ENCODE data around the gene STEAP1.
"Not testable (repeated sequence)": the region's sequence is repeated elsewhere in the genome, so short reads cannot be mapped to it uniquely, and the experiment has no call there.

The STEAP1 gene

DNA sequence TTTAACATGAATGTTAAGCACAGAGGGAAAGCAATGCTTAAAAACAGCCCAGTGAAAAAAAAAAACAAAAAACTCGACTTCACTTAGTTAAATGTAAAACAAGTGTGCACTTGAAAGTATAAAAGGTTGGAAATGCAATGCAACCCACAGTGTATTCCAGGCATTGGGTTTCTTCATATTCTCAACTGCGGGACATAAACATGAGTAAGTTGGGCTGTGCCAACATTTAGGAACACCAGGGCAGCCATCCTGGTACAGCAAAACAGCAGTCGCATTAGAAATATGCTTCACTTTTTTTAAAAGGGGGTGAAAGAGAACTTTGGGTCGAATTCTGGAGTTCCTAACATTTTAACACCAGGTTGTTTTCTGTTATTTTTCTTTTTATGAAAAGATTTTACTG, 937 bp downstream of the STEAP1 start:
- Histone ChIP-seq H3K36me3 (no peaks in the 10 kb centered on the region), H3K27ac (no peak overlapping the region), H3K27me3 (peaks cover 43% of the 10 kb centered on the region), H3K9me3 (no peaks in the 10 kb centered on the region), H3K4me3 (ENCODE audit: low read depth in 1 of 2, low read length in 1 of 2) (no peak overlapping the region), H3K4me1 (ENCODE audit: control insufficient read depth in 1 of 2, insufficient read depth in 1 of 2, low read depth in 1 of 2, low read length in 1 of 2) (peaks cover 5 to 8% of the 10 kb centered on the region in 2 experiments)
- TF ChIP-seq CTCF (IDR thresholded peaks at IDR 0.05), result no peak

GRCh38 chr7:90157331-90157730, 3.1 kb downstream of the STEAP1 start:
- not testable (repeated sequence) for H3K9me3 ChIP-seq; H3K4me3 ChIP-seq (ENCODE audit: low read depth in 1 of 2, low read length in 1 of 2); H3K27ac ChIP-seq; H3K36me3 ChIP-seq; H3K4me1 ChIP-seq (ENCODE audit: control insufficient read depth in 1 of 2, insufficient read depth in 1 of 2, low read depth in 1 of 2, low read length in 1 of 2)
- H3K27me3 ChIP-seq, result peaks cover 43% of the 10 kb centered on the region

DNA sequence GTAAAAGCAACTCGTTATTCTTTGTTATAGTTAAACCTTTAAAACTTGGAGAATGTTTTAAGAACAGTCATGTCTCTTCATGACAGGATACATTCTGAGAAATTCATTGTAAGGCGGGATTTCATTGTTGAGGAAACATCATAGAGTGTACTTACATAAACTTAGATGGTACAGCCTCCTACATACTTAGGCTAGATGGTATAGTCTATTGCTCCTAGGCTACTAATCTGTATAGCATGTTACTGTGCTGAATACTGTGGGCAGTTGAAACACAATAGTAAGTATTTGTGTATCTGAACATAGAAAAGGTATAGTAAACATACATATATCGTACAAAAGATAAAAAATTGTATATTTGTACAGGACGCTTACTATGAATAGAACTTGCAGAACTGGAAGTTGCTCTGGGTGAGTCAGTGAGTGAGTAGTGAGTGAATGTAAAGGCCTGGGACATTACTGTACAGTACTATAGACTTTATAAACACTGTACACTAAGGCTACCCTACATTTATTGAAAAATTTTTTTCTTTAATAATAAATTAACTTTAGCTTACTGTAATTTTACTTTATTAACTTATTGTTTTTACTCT, 3.6 kb downstream of the STEAP1 start:
- not testable (repeated sequence) for H3K9me3 ChIP-seq; H3K4me1 ChIP-seq (ENCODE audit: control insufficient read depth in 1 of 2, insufficient read depth in 1 of 2, low read depth in 1 of 2, low read length in 1 of 2); H3K27ac ChIP-seq; H3K4me3 ChIP-seq (ENCODE audit: low read depth in 1 of 2, low read length in 1 of 2); H3K36me3 ChIP-seq
- peaks cover 43% of the 10 kb centered on the region for H3K27me3 ChIP-seq

DNA sequence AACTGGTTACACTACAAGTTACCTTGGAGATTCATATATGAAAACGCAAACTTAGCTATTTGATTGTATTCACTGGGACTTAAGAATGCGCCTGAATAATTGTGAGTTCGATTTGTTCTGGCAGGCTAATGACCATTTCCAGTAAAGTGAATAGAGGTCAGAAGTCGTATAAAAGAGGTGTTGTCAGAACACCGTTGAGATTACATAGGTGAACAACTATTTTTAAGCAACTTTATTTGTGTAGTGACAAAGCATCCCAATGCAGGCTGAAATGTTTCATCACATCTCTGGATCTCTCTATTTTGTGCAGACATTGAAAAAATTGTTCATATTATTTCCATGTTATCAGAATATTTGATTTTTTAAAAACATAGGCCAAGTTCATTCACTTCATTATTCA, 9.3 kb downstream of the STEAP1 start:
- Histone ChIP-seq H3K9me3 (no peaks in the 10 kb centered on the region), H3K36me3 (no peaks in the 10 kb centered on the region), H3K27ac (no peak overlapping the region), H3K27me3 (peaks cover 18% of the 10 kb centered on the region), H3K4me1 (ENCODE audit: control insufficient read depth in 1 of 2, insufficient read depth in 1 of 2, low read depth in 1 of 2, low read length in 1 of 2) (no peaks in the 10 kb centered on the region), H3K4me3 (ENCODE audit: low read depth in 1 of 2, low read length in 1 of 2) (no peak overlapping the region)
- no peak for TF ChIP-seq CTCF (IDR thresholded peaks at IDR 0.05)

- no peaks in the 10 kb centered on the region for H3K9me3 ChIP-seq
- TF ChIP-seq CTCF (IDR thresholded peaks at IDR 0.05), result no peak
- H3K4me3 ChIP-seq (ENCODE audit: low read depth in 1 of 2, low read length in 1 of 2), result no peak overlapping the region
- H3K27me3 ChIP-seq, result peaks cover 18% of the 10 kb centered on the region
- no peaks in the 10 kb centered on the region for H3K4me1 ChIP-seq (ENCODE audit: control insufficient read depth in 1 of 2, insufficient read depth in 1 of 2, low read depth in 1 of 2, low read length in 1 of 2)
- no peak overlapping the region for H3K27ac ChIP-seq
- no peaks in the 10 kb centered on the region for H3K36me3 ChIP-seq
These were observed 11.5 kb downstream of the STEAP1 start for GRCh38 chr7:90165724-90166123.

DNA sequence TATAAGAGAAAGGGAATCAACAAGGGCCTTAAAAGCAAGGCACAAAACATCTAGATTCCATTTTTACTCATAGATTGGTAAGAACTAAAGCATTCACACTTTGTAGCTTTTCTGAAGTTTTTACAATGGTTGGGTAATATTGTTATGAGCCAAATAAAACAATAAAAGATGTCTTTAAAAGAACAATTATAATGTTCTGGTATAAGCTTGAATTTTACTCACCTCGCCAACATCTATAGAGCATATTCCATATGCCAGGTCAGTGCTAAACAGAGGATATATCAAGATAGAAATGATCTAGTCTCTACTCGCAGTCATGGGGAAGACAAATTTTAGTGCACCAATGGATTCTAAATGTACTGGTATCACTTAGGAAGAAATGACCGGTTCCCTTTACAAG, 11.9 kb downstream of the STEAP1 start:
- Histone ChIP-seq H3K4me1 (ENCODE audit: control insufficient read depth in 1 of 2, insufficient read depth in 1 of 2, low read depth in 1 of 2, low read length in 1 of 2) (no peaks in the 10 kb centered on the region), H3K4me3 (ENCODE audit: low read depth in 1 of 2, low read length in 1 of 2) (no peak overlapping the region), H3K36me3 (no peaks in the 10 kb centered on the region), H3K27ac (no peak overlapping the region), H3K9me3 (no peaks in the 10 kb centered on the region), H3K27me3 (peaks cover 18% of the 10 kb centered on the region)
- TF ChIP-seq CTCF (IDR thresholded peaks at IDR 0.05), result no peak

DNA sequence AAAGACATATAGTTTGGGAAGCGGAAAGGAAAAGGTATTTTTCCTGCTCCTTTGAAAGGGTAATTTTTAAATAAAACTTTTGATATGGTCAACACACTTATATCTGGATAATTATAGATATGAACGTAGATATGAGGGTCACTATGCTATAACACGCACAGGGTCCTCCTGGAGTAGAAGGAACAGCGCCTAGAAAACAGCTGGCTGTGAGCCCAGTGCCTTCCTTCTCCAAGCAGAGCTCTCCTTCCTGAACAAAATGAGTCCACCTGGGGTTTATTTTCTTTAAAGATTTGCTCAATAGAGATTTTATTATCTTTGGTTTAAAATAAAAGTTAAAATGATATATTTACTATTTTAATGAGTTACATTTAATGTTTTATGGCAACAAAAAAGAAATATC, 13.1 kb downstream of the STEAP1 start:
- Histone ChIP-seq H3K4me1 (ENCODE audit: control insufficient read depth in 1 of 2, insufficient read depth in 1 of 2, low read depth in 1 of 2, low read length in 1 of 2) (no peaks in the 10 kb centered on the region), H3K4me3 (ENCODE audit: low read depth in 1 of 2, low read length in 1 of 2) (no peak overlapping the region), H3K27ac (no peak overlapping the region), H3K9me3 (no peaks in the 10 kb centered on the region), H3K27me3 (peaks cover 18% of the 10 kb centered on the region), H3K36me3 (no peaks in the 10 kb centered on the region)
- TF ChIP-seq CTCF (IDR thresholded peaks at IDR 0.05), result no peak

Measured in neutrophil (primary cell).